SK-N-SH treated with all-trans-retinoic acid at 6 μM for 48 hours (cell line): ENCODE data around the gene ZDHHC9.

Source experiments
- ARNTL ChIP-seq: fragments of 450-650 bp; formaldehyde crosslinking; IDR thresholded peaks from 2 replicates; pipeline ENCODE4 v1.5.0; 2020; ENCODE audit warnings: low read depth, mild to moderate bottlenecking, moderate library complexity, borderline replicate concordance
- CREB5 ChIP-seq: fragments of 250-450 bp; sonication (Bioruptor Pico); IDR thresholded peaks from 2 replicates; pipeline ENCODE4 v1.5.1; 2020; ENCODE audit warnings: low read depth, mild to moderate bottlenecking, moderate library complexity
- CSDC2 ChIP-seq: fragments of 250-450 bp; sonication (Bioruptor Pico); IDR thresholded peaks from 2 replicates; pipeline ENCODE4 v1.5.0; 2020; ENCODE audit warnings: mild to moderate bottlenecking, moderate library complexity
- ESRRG ChIP-seq: fragments of 250-450 bp; sonication (Bioruptor Pico); IDR thresholded peaks from 2 replicates; pipeline ENCODE4 v1.6.1; 2021; ENCODE audit warnings: mild to moderate bottlenecking
- PATZ1 ChIP-seq: fragments of 250-450 bp; sonication (Bioruptor Pico); IDR thresholded peaks from 2 replicates; pipeline ENCODE4 v1.8.0; 2020; ENCODE audit warnings: mild to moderate bottlenecking, moderate library complexity, borderline replicate concordance
- RARB ChIP-seq: fragments of 250-450 bp; sonication (Bioruptor Pico); IDR thresholded peaks from 2 replicates; pipeline ENCODE4 v1.8.0; 2021; ENCODE audit warnings: mild to moderate bottlenecking, moderate library complexity
- TCF4 ChIP-seq: fragments of 250-450 bp; sonication (Bioruptor Pico); IDR thresholded peaks from 2 replicates; pipeline ENCODE4 v1.8.0; 2021; ENCODE audit warnings: mild to moderate bottlenecking, moderate library complexity, borderline replicate concordance
- TOX ChIP-seq: fragments of 250-450 bp; sonication (Bioruptor Pico); IDR thresholded peaks from 2 replicates; pipeline ENCODE4 v1.8.0; 2021; ENCODE audit warnings: mild to moderate bottlenecking, moderate library complexity, borderline replicate concordance
- ZFP3 ChIP-seq: fragments of 250-450 bp; sonication (Bioruptor Pico); IDR thresholded peaks from 2 replicates; pipeline ENCODE4 v1.5.0; 2020; ENCODE audit warnings: mild to moderate bottlenecking, moderate library complexity
- ZFP30 ChIP-seq: fragments of 450-650 bp; formaldehyde crosslinking; IDR thresholded peaks from 2 replicates; pipeline ENCODE4 v1.5.0; 2022; ENCODE audit warnings: mild to moderate bottlenecking, moderate library complexity
- ZNF565 ChIP-seq: fragments of 450-650 bp; formaldehyde crosslinking; conservative IDR thresholded peaks from 2 replicates; pipeline ENCODE4 v1.5.0; 2020; ENCODE audit warnings: low read depth, mild to moderate bottlenecking, moderate library complexity

GRCh38 chrX:129842510-129843208 lies 1.0 kb downstream of the ZDHHC9 start:
- TF ChIP-seq ZFP30: no peak
- no peak for TF ChIP-seq ESRRG (CRISPR knock-in tag)
- TF ChIP-seq CSDC2 (CRISPR knock-in tag): no peak
- TF ChIP-seq ZFP3 (CRISPR knock-in tag): no peak
- TF ChIP-seq CREB5 (CRISPR knock-in tag): no peak
- no peak for TF ChIP-seq PATZ1 (CRISPR knock-in tag)
- no peak for TF ChIP-seq ARNTL (CRISPR knock-in tag)
- no peak for TF ChIP-seq RARB (CRISPR knock-in tag)
- TF ChIP-seq ZNF565 (CRISPR knock-in tag): no peak
- no peak for TF ChIP-seq TOX
- TF ChIP-seq TCF4 (CRISPR knock-in tag): no peak
